ENCODE results near the gene RNU5D-1.

Gene RNU5D-1

DNA sequence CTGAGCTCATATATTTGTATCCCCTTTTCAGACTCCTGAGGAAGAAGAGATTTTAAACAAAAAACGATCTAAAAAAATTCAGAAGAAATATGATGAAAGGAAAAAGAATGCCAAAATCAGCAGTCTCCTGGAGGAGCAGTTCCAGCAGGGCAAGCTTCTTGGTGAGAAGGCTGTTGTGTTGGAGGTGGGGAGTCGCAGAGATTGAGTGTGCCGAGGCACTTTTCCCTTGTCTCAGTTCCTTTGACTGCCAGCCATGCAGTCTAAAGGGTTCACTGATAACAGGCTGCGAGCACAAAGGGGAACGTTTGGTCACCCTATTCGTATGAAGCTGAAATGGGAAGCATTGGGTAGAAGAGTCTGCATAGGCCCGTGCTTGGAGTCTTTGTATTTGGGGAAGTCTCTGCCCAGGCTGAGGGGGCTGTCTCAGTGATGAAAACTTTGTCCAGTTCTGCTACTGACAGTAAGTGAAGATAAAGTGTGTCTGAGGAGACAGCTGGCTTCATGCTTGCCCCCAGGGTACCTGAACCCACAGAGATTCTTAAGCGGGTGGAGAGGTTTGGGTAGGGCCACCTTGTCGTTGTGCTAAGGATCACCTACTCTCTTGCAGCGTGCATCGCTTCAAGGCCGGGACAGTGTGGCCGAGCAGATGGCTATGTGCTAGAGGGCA, 47.1 kb upstream of the RNU5D-1 start:
- Histone ChIP-seq H3K9me2 (replicated peaks; ENCODE audit: insufficient read depth, low read length) (no peaks in the 10 kb centered on the region), H3F3A (ENCODE audit: insufficient read depth, low read length) (peaks cover 52% of the 10 kb centered on the region), H3K9me3 (replicated peaks; ENCODE audit: insufficient read depth, low read length) (no peaks in the 10 kb centered on the region), H3K79me2 (ENCODE audit: low read length) (peaks cover 41% of the 10 kb centered on the region), H3K4me1 (ENCODE audit: low read length) (0 out of 2 replicates have a peak, but pooled peaks cover 7% of the 10 kb centered on the region), H4K20me1 (ENCODE audit: insufficient read depth, low read length) (peaks cover 11% of the 10 kb centered on the region; the same call in 1 of the 2 replicates), H3K9ac (ENCODE audit: low read length) (no peak overlapping the region), H3K4me3 (ENCODE audit: low read length) (no peak overlapping the region), H3K36me3 (replicated peaks; ENCODE audit: insufficient read depth, low read length) (peaks cover 18% of the 10 kb centered on the region), H2AFZ (ENCODE audit: low read length) (no peak overlapping the region), H3K27ac (ENCODE audit: low read length) (no peak overlapping the region), H3K27me3 (replicated peaks; ENCODE audit: insufficient read depth, low read length) (no peaks in the 10 kb centered on the region), H3K4me2 (ENCODE audit: low read depth, low read length) (no peak overlapping the region)
- DNase-seq: no peak
- TF ChIP-seq EZH2phosphoT487 (IDR thresholded peaks at IDR 0.05; ENCODE audit: low read length): no peak
- no peak for TF ChIP-seq EZH2 (optimal IDR thresholded peaks at IDR 0.05; ENCODE audit: low read depth, low read length)
- TF ChIP-seq, protein P1, sequence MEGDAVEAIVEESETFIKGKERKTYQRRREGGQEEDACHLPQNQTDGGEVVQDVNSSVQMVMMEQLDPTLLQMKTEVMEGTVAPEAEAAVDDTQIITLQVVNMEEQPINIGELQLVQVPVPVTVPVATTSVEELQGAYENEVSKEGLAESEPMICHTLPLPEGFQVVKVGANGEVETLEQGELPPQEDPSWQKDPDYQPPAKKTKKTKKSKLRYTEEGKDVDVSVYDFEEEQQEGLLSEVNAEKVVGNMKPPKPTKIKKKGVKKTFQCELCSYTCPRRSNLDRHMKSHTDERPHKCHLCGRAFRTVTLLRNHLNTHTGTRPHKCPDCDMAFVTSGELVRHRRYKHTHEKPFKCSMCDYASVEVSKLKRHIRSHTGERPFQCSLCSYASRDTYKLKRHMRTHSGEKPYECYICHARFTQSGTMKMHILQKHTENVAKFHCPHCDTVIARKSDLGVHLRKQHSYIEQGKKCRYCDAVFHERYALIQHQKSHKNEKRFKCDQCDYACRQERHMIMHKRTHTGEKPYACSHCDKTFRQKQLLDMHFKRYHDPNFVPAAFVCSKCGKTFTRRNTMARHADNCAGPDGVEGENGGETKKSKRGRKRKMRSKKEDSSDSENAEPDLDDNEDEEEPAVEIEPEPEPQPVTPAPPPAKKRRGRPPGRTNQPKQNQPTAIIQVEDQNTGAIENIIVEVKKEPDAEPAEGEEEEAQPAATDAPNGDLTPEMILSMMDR (IDR thresholded peaks at IDR 0.05; ENCODE audit: low read length): no peak

DNA sequence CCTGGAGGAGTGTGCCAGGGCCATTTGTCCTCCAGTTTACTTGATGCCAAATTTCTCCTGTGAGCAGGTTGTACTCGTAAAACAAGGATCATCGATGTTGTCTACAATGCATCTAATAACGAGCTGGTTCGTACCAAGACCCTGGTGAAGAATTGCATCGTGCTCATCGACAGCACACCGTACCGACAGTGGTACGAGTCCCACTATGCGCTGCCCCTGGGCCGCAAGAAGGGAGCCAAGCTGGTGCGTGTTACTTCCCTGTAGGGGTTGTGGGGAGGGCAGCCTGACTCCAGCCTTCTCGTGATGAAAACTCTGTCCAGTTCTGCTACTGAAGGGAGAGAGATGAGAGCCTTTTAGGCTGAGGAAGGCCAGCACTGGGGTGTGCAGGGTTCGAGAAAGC, 46.6 kb upstream of the RNU5D-1 start:
- no peak overlapping the region for H2AFZ ChIP-seq (ENCODE audit: low read length)
- no peak for DNase-seq
- TF ChIP-seq, protein P1 (IDR thresholded peaks at IDR 0.05; ENCODE audit: low read length): no peak
- no peak for TF ChIP-seq EZH2phosphoT487 (IDR thresholded peaks at IDR 0.05; ENCODE audit: low read length)
- TF ChIP-seq EZH2 (optimal IDR thresholded peaks at IDR 0.05; ENCODE audit: low read depth, low read length): no peak
- peaks cover 18% of the 10 kb centered on the region for H3K36me3 ChIP-seq (replicated peaks; ENCODE audit: insufficient read depth, low read length)
- H3K9ac ChIP-seq (ENCODE audit: low read length): no peak overlapping the region; the same call in 1 of the 2 replicates
- no peaks in the 10 kb centered on the region for H3K9me3 ChIP-seq (replicated peaks; ENCODE audit: insufficient read depth, low read length)
- peak overlapping the region; percentile 98; the same call in 1 of the 2 replicates for H3K4me3 ChIP-seq (ENCODE audit: low read length)
- no peaks in the 10 kb centered on the region for H3K27me3 ChIP-seq (replicated peaks; ENCODE audit: insufficient read depth, low read length)
- no peak overlapping the region for H3K27ac ChIP-seq (ENCODE audit: low read length)
- H3K9me2 ChIP-seq (replicated peaks; ENCODE audit: insufficient read depth, low read length): no peaks in the 10 kb centered on the region
- H3K79me2 ChIP-seq (ENCODE audit: low read length): peaks cover 41% of the 10 kb centered on the region
- peaks cover 48% of the 10 kb centered on the region for H3F3A ChIP-seq (ENCODE audit: insufficient read depth, low read length)
- peaks cover 11% of the 10 kb centered on the region; the same call in 1 of the 2 replicates for H4K20me1 ChIP-seq (ENCODE audit: insufficient read depth, low read length)
- H3K4me1 ChIP-seq (ENCODE audit: low read length): 0 out of 2 replicates have a peak, but pooled peaks cover 7% of the 10 kb centered on the region
- peak overlapping the region; percentile 74; the same call in 1 of the 2 replicates for H3K4me2 ChIP-seq (ENCODE audit: low read depth, low read length)

DNA sequence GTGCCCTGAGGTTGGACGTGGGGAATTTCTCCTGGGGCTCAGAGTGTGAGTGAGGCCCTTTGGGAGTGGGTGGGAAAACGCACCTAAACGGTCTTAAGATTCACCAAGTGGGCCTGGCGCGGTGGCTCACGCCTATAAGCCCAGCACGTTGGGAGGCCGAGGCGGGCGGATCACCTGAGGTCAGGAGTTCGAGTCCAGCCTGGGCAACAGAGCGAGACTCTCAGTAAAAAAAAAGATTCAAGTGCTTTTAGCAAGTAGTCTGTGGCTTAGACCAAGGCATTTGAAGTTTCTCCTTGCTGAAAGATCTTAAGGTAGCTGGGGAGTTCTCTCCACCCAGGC, 45.7 kb upstream of the RNU5D-1 start:
- Histone ChIP-seq H2AFZ (ENCODE audit: low read length) (no peak overlapping the region), H3K27me3 (replicated peaks; ENCODE audit: insufficient read depth, low read length) (no peaks in the 10 kb centered on the region), H3K36me3 (replicated peaks; ENCODE audit: insufficient read depth, low read length) (peaks cover 18% of the 10 kb centered on the region), H3K9ac (ENCODE audit: low read length) (peak overlapping the region; percentile 90), H3K9me2 (replicated peaks; ENCODE audit: insufficient read depth, low read length) (no peaks in the 10 kb centered on the region), H3K79me2 (ENCODE audit: low read length) (peaks cover 41% of the 10 kb centered on the region), H3K4me2 (ENCODE audit: low read depth, low read length) (peak overlapping the region; percentile 74), H3K9me3 (replicated peaks; ENCODE audit: insufficient read depth, low read length) (no peaks in the 10 kb centered on the region), H3K4me1 (ENCODE audit: low read length) (0 out of 2 replicates have a peak, but pooled peaks cover 7% of the 10 kb centered on the region), H4K20me1 (ENCODE audit: insufficient read depth, low read length) (peaks cover 11% of the 10 kb centered on the region; the same call in 1 of the 2 replicates), H3K4me3 (ENCODE audit: low read length) (peak overlapping the region; percentile 98), H3F3A (ENCODE audit: insufficient read depth, low read length) (peaks cover 47% of the 10 kb centered on the region), H3K27ac (ENCODE audit: low read length) (peak overlapping the region; percentile 67; the same call in 1 of the 2 replicates)
- DNase-seq: no peak
- TF ChIP-seq EZH2 (optimal IDR thresholded peaks at IDR 0.05; ENCODE audit: low read depth, low read length): no peak
- no peak for TF ChIP-seq EZH2phosphoT487 (IDR thresholded peaks at IDR 0.05; ENCODE audit: low read length)
- TF ChIP-seq, protein P1 (IDR thresholded peaks at IDR 0.05; ENCODE audit: low read length): no peak

Data from MM.1S (cell line).